Muscle layer of colon (tissue), 2 donors: ENCODE measurements around the gene CELA2A.
A peak's percentile ranks its signal among the peaks of the same experiment; 100 is the strongest.
"Not testable (repeated sequence)": the region's sequence is repeated elsewhere in the genome, so short reads cannot be mapped to it uniquely, and the experiment has no call there.

ENCODE experiments used
- H3K27ac ChIP-seq: one replicate; pipeline ENCODE4 v1.7.0; 2013; ENCODE audit warnings: low read depth, mild to moderate bottlenecking, low read length, moderate library complexity
- H3K27me3 ChIP-seq, 2 donors: one replicate each; pipeline ENCODE4 v1.7.0; 2013; ENCODE audit warnings: low read length in 2 of 2, mild to moderate bottlenecking in 2 of 2; ENCODE audit not compliant: insufficient read depth in 2 of 2, control insufficient read depth in 1 of 2
- H3K36me3 ChIP-seq: one replicate; pipeline ENCODE4 v1.7.0; 2013; ENCODE audit warnings: mild to moderate bottlenecking, low read length; ENCODE audit not compliant: insufficient read depth
- H3K4me1 ChIP-seq: one replicate; pipeline ENCODE4 v1.7.0; 2013; ENCODE audit warnings: mild to moderate bottlenecking, low read length; ENCODE audit not compliant: insufficient read depth
- H3K4me3 ChIP-seq, 2 donors: one replicate each; pipeline ENCODE4 v1.7.0; 2013; ENCODE audit warnings: low read length in 2 of 2, low read depth in 1 of 2, mild to moderate bottlenecking in 1 of 2, moderate library complexity in 1 of 2
- H3K9ac ChIP-seq: one replicate; pipeline ENCODE4 v1.7.0; 2013; ENCODE audit warnings: low read length
- H3K9me3 ChIP-seq: one replicate; pipeline ENCODE4 v1.7.0; 2013; ENCODE audit warnings: mild to moderate bottlenecking, low read length
- donor health status: abdominal sarcoma.
- donor health status: Adenocarcinoma of cecum.

CELA2A gene

GRCh38 chr1:15426492-15427279, 29.8 kb upstream of the CELA2A start:
- H3K4me3 ChIP-seq = peak overlapping the region in 1 of 2 donors; percentile 47
- H3K4me1 ChIP-seq = peaks cover 23% of the 10 kb centered on the region
- H3K36me3 ChIP-seq = peaks cover 4% of the 10 kb centered on the region
- no peaks in the 10 kb centered on the region for H3K27me3 ChIP-seq
- H3K27ac ChIP-seq = peak overlapping the region; percentile 95
- H3K9ac ChIP-seq = peak overlapping the region; percentile 9
- no peaks in the 10 kb centered on the region for H3K9me3 ChIP-seq

- peak overlapping the region; percentile 95 for H3K27ac ChIP-seq
- peak overlapping the region; percentile 32 to 47 for H3K4me3 ChIP-seq
- H3K27me3 ChIP-seq = no peaks in the 10 kb centered on the region
- H3K36me3 ChIP-seq = peaks cover 4% of the 10 kb centered on the region
- peak overlapping the region; percentile 20 for H3K9ac ChIP-seq
- peaks cover 21% of the 10 kb centered on the region for H3K4me1 ChIP-seq
- no peaks in the 10 kb centered on the region for H3K9me3 ChIP-seq
These were observed 29.3 kb upstream of the CELA2A start for GRCh38 chr1:15427280-15427666.

GRCh38 chr1:15428252-15428651, 28.3 kb upstream of the CELA2A start:
- H3K36me3 ChIP-seq, H3K9me3 ChIP-seq, H3K4me3 ChIP-seq, H3K27me3 ChIP-seq, H3K9ac ChIP-seq, H3K27ac ChIP-seq: not testable (repeated sequence)
- H3K4me1 ChIP-seq = peaks cover 21% of the 10 kb centered on the region

- Histone ChIP-seq H3K36me3 (no peaks in the 10 kb centered on the region), H3K27ac (peak overlapping the region; percentile 24), H3K9me3 (no peaks in the 10 kb centered on the region), H3K9ac (no peak overlapping the region), H3K27me3 (no peaks in the 10 kb centered on the region), H3K4me1 (peaks cover 21% of the 10 kb centered on the region), H3K4me3 (no peak overlapping the region)
These were observed 27.6 kb upstream of the CELA2A start for GRCh38 chr1:15428815-15429435.

GRCh38 chr1:15429701-15430149, 26.8 kb upstream of the CELA2A start:
- no peak overlapping the region for H3K4me3 ChIP-seq
- H3K4me1 ChIP-seq = peaks cover 21% of the 10 kb centered on the region
- no peak overlapping the region for H3K27ac ChIP-seq
- H3K9ac ChIP-seq = no peak overlapping the region
- no peaks in the 10 kb centered on the region for H3K9me3 ChIP-seq
- no peaks in the 10 kb centered on the region for H3K27me3 ChIP-seq
- H3K36me3 ChIP-seq = no peaks in the 10 kb centered on the region

- peaks cover 19% of the 10 kb centered on the region for H3K4me1 ChIP-seq
- no peak overlapping the region for H3K27ac ChIP-seq
- no peaks in the 10 kb centered on the region for H3K27me3 ChIP-seq
- no peaks in the 10 kb centered on the region for H3K9me3 ChIP-seq
- H3K9ac ChIP-seq = no peak overlapping the region
- H3K36me3 ChIP-seq = no peaks in the 10 kb centered on the region
- H3K4me3 ChIP-seq = no peak overlapping the region
These were observed 25.6 kb upstream of the CELA2A start for GRCh38 chr1:15430787-15431570.

- H3K4me1 ChIP-seq = peaks cover 13% of the 10 kb centered on the region
- H3K9me3 ChIP-seq = no peaks in the 10 kb centered on the region
- no peaks in the 10 kb centered on the region for H3K36me3 ChIP-seq
- no peaks in the 10 kb centered on the region for H3K27me3 ChIP-seq
- no peak overlapping the region for H3K9ac ChIP-seq
- no peak overlapping the region for H3K4me3 ChIP-seq
- no peak overlapping the region for H3K27ac ChIP-seq
These were observed 25.0 kb upstream of the CELA2A start for GRCh38 chr1:15431571-15431948.

- Histone ChIP-seq H3K4me3 (no peak overlapping the region), H3K9ac (no peak overlapping the region), H3K27ac (no peak overlapping the region)
These were observed 24.2 kb upstream of the CELA2A start for GRCh38 chr1:15432324-15432723.

GRCh38 chr1:15433471-15433870, 23.1 kb upstream of the CELA2A start:
- Histone ChIP-seq H3K27ac (no peak overlapping the region), H3K4me1 (no peaks in the 10 kb centered on the region), H3K4me3 (no peak overlapping the region), H3K36me3 (no peaks in the 10 kb centered on the region), H3K9ac (no peak overlapping the region), H3K27me3 (no peaks in the 10 kb centered on the region), H3K9me3 (no peaks in the 10 kb centered on the region)

More at GRCh38 chr1:15432324-15432723, 24.2 kb upstream of the CELA2A start:
- no peaks in the 10 kb centered on the region for H3K9me3 ChIP-seq
- peaks cover 7% of the 10 kb centered on the region for H3K4me1 ChIP-seq
- no peaks in the 10 kb centered on the region for H3K36me3 ChIP-seq
- H3K27me3 ChIP-seq = no peaks in the 10 kb centered on the region

GRCh38 chr1:15434739-15435138, 21.8 kb upstream of the CELA2A start:
- H3K9ac ChIP-seq, H3K9me3 ChIP-seq, H3K4me3 ChIP-seq, H3K36me3 ChIP-seq, H3K27me3 ChIP-seq, H3K4me1 ChIP-seq, H3K27ac ChIP-seq: not testable (repeated sequence)

- Histone ChIP-seq H3K27ac (no peak overlapping the region), H3K9me3 (no peaks in the 10 kb centered on the region), H3K4me3 (no peak overlapping the region), H3K27me3 (no peaks in the 10 kb centered on the region), H3K9ac (no peak overlapping the region), H3K4me1 (no peaks in the 10 kb centered on the region), H3K36me3 (no peaks in the 10 kb centered on the region)
These were observed 21.1 kb upstream of the CELA2A start for GRCh38 chr1:15435239-15436077.
